ENCODE data around the gene PDE4D.
"Not testable (repeated sequence)": the region's sequence is repeated elsewhere in the genome, so short reads cannot be mapped to it uniquely, and the experiment has no call there.

Gene PDE4D

DNA sequence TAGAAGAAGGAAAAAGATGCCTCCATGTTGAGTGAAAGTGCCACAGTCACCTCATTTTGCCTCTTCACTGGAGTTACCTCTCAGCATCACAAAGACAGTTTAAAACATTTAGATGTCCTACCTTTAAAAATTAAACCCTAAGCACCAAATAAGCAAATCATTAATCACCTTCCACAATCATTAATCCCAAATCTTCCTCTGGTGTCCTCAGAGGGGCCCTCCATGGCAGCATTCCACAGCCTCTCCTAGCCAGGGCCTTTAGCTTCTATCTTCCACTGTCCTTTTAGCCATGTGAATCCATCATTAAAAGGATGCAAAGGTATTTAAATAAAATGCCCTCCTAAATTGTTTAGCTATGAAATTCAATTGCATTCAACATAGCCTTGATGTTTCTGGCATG lies 310.8 kb downstream of the PDE4D start:
- DNase-seq (ENCODE audit: low read depth), result no peak

DNA sequence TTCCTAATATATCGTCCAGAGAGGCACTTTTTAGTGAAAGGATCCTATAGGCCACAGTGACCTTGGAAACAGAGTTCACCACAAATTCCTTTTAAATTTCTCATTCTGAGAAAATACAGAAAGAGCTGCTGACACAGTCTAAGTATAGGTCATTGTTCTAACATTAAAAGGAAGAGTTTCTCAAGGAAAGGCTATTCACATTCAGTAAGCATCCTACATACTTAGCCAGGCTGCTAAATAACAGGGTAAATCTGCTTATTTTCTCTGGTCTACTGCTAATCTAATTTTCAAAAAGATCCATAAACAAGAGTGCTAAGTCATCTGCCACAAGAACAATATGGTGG lies 313.7 kb downstream of the PDE4D start:
- DNase-seq (ENCODE audit: low read depth), result no peak

DNA sequence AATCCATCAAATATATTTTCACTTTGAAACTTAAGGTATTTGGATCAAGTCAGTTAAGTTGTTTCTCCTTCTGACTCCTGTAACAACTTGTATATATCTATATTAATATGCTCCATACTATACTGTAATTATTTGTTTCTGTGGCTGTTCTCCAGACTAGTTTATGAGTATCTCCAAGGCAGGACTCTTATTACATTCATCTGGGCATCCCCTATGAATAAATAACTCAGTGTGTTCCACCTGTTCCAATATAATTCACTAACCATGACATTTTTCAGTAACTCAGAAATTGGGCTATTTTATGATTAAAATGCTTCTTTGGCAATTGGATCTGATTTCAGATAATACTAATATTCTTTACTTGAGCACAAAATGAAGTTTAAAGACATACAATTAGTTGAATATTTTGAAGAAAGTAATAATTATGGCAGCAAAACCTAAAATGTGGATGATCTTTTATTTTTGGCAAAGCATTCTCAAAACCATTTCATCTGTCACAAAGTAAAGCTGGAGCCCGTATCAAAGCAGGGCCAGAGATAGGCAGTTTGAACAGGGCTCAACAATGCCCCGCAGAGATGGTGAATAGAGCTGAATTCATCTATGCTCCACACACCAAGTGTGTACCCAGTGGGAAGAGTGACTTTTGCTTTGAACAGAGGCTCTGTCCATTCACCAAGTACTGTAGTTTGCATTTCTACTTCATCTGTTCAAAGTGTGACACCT lies 314.3 kb downstream of the PDE4D start:
- DNase-seq (ENCODE audit: low read depth), result no peak

DNA sequence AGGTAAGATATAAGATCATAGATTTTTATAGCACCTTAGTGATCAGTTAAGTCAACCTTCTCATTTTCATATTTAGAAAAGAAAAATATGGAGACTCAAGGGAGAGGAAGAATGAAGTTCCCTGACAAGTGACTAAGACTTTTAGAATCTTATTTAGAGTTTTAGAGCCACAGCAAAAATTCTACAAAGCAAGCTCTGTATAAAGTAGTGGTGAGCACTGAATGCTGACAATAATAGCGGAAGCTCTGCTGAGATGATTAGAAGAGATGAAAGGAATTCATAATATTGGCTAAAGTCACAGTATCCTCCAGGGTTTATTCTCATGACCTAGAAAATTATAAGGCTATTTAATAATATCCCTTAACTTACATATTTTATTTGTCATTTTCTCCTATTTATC lies 316.0 kb downstream of the PDE4D start:
- no peak for DNase-seq (ENCODE audit: low read depth)

DNA sequence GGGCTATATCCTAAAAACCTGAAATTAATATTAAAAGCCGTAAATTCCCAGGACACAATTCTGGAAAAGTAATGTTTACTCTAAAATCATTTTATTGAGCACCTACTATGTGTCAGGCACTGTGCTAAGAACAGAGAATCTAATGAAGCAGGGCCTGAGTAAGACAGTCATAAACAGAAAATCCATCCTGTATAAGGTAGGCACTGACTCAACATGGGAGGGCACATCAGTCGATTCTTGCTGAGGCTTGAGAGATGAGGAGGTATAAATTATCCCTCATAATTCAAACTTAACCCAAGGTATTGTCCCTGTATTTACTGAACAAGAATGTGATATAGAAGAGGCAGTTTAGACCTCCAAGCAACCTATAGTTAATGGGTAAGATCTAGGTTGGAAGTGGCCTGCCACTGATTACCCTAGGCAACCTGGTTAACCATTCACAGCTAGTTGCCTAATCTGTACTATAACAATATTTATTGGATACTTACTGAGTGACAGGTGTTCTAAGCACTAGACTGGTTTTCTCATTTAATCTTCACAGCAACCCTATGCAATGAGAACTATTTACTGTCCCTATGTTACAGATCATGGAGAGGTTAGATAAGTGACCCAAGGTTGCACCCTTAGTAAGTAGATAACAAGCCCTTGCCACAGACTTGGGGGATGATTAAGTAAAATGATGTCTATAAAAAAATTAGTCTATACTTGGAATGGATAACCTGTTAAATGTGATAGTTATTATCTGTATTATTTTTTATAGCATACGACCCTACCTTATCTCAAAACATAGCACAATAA lies 317.7 kb downstream of the PDE4D start:
- no peak for DNase-seq (ENCODE audit: low read depth)

DNA sequence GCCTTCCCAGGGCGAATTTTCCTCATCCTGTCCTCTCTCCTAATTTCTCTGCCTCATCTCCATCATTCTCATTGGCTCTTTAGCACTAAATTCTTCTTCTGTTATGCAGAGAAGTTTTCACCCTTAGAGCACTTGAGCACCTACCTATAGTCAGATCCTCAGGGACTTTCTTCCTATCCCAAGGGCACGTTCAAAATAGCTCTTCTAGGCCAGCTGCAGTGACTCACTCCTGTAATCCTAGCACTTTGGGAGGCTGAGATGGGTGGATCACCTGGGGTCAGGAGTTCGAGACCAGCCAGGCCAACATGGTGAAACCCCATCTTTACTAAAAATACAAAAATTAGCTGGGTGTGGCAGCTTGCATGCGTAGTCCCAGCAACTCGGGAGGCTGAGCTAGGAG lies 320.0 kb downstream of the PDE4D start:
- not testable (repeated sequence) for DNase-seq (ENCODE audit: low read depth)

DNA sequence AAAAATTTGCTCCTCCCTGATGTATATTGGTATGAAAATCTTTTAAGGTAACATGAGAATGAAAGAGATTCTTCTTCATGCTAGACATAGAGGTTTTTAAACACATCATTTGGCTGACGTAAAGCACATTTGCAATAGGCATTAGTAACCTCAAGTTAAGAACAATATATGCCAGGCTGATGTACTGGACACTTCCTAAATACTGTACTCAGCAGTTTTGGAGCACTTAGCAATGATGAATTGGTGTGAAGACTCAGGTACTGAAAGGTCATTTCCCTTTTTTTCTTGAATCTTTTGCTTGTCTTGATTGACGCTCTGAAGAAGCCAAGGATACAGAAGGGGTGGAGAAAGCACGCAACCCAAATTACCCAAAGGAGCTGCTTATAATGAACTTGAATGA lies 322.5 kb downstream of the PDE4D start:
- no peak for DNase-seq (ENCODE audit: low read depth)

DNA sequence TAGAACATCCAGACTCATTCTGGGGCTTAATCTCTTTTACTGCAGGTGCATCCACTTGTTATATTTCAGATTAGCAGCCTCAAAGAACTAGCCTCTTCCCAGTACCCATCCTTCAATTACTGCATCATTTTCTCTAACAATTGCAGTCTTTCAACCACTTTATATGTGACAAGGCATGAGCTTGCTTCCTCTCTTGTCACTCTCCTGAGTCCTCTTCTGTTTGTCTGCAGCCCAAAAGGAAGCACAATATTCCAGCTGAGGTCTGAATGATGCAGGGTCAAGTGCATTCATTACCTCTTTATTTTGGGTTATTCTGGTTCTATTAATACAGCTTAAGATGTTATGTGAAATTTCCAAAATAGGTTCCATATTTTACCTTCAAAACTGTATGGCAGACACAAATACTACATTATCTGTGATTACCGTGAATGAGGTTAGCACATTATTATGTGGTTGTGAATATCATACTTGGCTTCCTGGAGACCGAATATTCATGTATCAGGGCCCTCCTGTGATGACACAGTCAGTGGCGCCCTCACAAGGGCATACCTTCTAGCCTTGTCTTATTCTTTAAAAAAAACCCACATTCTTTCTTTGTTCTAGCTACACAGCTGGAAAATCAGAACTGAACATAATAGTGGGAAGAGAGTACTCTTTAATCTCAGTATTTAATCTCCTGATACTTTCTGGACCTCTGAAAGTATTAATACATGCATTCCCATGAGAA lies 323.8 kb downstream of the PDE4D start:
- DNase-seq (ENCODE audit: low read depth), result no peak

DNA sequence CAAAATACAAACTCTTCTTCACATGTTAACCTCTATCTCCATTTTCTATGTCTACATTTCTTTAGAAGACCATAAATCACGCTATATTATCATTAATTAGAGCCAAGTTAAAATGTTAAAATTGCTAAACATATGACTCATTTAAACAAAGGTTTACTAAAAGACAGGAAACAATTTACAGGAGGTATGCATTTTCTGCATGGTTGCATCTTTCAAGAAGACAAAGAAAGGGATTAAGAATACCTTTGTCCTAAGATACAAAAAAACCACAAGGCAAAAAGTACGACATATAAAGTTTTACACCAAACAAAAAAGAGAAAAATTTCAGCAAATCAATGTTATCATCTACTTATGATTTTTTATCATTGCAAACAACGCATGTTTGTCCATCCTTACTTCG lies 324.4 kb downstream of the PDE4D start:
- DNase-seq (ENCODE audit: low read depth), result no peak

DNA sequence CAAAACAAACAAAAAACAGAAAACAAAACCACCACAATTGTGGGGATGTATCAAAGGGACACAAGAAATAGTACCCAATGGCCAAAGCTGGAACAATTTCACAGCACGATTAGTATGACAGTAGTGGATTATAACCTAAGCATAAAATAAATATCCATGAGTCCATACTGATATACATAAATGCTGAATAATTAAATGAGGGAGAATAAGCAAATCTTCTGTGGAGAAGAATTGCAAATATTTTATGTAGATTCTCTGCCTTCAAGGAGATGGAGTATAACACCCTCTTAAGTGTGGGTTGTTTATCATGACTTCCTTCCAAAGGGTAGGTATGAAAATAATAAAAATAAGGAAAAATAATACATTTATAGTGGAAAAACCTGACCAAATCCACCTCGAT lies 325.4 kb downstream of the PDE4D start:
- no peak for DNase-seq (ENCODE audit: low read depth)

DNA sequence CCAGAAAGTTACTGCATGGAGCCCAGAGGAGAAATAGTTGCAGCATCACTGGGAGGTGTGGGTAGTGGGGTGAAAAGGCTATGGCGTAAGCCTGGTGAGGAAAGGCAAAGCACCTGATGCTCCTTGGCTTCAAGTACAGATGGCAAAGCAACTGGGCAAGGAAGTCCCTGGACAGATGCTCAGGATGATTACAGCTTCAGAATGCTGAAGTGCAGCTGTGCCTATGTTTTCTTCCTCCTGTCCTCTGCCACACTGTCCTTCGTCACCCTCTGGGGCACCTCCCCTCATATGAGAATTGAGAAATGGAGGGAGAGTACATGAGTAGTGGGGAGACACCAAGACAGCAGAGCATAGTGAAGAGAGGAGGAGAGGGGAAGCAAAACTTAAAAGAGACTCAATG lies 328.0 kb downstream of the PDE4D start:
- no peak for DNase-seq (ENCODE audit: low read depth)

DNA sequence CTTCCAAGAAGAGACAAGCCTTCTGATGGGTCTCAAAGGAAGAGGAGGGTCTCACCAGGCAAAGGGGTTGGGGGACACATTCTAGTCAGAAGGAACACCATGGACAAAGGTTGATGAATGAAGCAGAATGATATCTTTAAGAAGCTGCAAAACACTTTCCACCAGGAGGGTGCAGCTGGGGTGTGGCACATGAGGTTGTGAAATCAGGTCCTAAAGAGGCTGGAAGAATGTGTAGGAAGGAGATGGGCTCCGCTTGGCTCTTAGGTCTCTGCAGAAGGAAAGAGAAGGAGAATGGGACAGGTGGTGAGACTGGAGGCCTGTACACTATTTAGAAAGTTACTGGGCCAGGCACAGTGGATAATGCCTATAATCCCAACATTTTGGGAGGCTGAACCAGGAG lies 328.6 kb downstream of the PDE4D start:
- DNase-seq (ENCODE audit: low read depth), result no peak

DNA sequence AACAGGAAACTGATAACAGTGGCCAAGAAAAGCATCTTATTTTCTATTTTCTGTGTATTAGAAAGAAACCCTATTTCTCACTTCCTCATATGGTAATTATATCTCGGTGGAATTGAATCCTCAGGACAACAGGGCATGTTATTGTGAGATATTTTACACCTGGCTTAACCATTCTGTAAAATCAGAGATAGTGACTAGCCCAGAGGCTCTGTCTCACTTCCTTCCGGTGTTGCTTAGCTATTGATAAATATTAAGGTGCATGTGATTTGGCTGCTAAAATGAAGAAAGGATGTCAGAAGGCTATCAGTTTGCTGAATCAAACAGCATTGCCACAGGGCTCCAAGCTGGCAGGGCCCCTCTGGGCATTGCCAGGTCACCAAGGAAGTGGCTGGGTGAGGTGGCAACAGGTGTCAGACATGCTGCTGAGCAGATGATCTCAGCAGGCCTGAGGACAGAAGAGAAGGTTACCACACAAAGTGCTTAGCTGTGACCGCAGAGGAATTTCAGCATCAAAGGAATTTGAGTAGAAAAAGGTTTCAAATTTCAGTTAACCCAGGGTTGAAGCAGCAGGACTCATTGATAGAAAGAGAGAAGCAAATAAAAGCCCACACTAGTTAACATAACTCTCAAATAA lies 330.7 kb downstream of the PDE4D start:
- DNase-seq (ENCODE audit: low read depth), result no peak

DNA sequence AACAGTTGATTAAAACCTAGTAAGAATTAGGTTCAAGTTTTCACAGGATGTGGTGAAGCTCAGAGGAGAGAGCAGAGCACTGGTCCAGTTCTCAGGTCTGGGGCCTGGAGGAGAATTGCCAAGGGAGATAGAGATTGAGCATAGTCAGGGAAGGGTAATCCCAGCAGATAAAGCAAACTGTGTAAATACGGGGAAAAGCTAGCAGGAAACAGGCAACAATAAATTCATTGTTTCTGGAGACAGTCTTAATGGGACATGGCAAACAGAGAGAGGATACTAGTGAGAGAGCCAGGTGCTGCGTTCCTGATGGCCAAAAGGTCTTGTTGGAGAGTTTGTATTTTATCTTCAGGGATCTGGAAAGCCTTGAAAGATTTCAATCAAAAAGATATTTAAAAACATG lies 333.0 kb downstream of the PDE4D start:
- DNase-seq (ENCODE audit: low read depth), result no peak

DNA sequence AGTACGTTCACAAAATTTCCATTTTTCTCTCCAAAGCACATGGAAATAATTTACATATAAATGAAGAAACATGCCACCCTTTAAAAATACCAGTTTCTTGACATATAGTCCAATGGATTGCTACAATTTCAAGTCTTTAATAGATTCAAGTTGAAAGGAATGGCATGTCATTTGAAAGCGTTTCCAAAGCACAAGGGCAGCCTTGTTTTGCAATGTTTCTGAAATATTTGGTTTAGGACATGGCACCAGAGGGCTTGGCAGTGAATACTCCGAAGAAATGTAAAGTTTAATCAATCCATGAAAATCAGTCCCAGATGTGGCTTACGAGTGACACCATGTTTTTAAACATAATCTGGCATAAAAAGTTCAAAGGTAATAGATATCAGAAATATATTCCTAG lies 333.7 kb downstream of the PDE4D start:
- DNase-seq (ENCODE audit: low read depth), result no peak

DNA sequence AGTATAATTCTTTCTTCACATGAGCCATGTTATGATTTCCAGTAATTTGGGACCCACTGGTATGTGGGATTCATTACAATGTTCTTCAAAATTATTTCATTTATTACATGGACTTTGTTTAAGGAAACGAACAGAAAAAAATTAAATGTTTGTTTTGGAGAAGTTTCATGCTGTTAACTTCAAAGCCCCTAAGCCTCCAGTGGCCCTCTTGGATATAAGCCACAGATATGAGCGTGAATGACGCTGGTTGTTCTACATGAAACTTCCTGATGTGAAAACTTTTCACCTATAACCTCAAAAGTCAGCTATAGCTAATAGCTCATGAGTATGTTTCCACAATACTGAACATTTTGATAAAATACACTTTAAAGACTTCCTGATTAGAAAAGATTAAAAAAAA lies 334.2 kb downstream of the PDE4D start:
- DNase-seq (ENCODE audit: low read depth), result no peak

DNA sequence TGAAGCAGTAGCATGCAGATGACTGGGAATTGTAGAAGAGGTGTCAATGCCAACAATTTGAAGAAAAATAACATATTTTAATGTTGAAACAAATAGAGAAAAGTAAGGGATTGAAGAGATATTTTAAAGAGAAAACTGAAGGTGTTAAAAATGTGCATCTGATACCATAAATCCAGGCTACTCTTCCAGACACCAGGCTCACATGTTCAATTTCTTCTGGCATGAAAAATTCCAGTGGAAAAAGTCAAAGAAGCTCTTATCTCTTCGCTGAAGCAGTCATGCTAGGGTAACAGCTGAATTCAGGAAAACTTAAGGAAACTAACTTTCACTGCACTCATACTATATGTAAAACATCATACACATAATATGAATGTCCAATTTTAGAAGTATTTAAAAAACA lies 335.0 kb downstream of the PDE4D start:
- DNase-seq (ENCODE audit: low read depth), result no peak

DNA sequence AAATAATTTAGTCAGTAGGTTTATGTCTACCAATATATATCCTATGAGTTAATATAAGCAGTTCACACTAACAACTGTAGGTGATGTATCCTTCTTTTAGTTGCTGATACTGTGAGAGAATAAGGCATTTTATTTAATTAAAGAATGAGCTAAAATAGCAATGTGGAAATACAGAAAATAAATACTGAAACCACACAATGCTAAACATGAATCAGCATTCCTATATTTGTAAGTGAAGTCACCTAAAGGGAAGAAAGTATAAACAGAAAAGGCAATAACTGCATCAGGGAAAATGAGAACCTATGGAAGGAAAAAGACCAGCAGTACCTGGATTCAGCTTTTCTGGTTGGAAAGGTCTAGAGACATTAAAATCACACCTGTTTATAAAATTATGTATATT lies 336.0 kb downstream of the PDE4D start:
- no peak for DNase-seq (ENCODE audit: low read depth)

DNA sequence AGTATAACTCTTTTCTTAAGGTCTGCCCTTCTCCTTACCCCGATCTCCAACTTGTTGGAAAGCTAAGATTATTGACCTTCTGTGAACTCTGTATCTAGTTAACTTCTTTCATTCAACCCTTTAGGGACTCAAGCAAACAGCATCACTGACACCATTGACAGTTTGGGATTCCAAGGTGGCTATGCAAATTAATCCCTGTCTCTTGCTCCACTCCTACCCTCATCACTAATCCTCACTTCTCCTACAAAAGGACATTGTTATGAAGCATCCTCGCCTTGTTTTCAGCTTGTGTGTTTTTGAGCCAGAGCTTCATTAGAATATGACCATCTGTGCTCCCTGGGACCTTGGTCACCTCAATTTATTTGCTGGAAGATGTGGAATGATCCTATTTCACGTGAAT lies 337.9 kb downstream of the PDE4D start:
- no peak for DNase-seq (ENCODE audit: low read depth)

DNA sequence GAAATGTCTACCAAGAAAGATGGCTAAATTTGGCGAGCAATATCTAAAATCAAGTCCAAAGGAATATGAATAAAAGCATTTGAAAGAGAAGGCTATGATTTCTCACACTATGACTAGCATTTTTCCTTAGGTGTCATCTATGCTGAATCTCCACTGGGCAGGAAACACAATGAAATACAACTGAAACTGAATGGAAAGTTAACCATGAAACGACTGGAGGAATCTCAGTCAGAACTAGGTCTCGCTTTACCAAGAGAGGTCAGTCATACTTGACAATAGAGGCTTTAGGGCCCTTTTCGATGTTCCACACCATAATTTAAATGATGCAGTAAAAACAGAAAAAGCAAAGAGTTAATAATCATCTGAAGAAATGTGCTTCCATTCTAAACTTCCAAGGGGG lies 339.0 kb downstream of the PDE4D start:
- no peak for DNase-seq (ENCODE audit: low read depth)

DNA sequence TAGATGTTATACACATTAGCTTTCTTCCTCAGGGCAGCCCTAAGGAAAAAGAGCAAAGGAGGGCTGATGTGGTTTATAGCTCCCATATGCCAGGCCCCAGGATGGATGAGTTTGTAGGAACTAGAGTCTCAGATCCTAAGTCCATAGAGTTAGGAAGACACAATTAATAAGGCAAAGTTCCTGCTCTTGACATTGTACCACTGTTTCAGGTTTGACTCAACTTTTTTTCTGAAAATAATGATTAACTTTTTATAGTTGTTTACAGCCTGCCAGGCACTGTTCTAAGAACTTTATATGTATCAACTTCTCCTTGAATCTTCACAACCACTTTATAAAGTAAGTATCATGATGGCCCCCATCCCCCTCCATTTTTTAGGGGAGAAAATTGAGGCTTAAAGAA lies 339.5 kb downstream of the PDE4D start:
- DNase-seq (ENCODE audit: low read depth), result no peak

DNA sequence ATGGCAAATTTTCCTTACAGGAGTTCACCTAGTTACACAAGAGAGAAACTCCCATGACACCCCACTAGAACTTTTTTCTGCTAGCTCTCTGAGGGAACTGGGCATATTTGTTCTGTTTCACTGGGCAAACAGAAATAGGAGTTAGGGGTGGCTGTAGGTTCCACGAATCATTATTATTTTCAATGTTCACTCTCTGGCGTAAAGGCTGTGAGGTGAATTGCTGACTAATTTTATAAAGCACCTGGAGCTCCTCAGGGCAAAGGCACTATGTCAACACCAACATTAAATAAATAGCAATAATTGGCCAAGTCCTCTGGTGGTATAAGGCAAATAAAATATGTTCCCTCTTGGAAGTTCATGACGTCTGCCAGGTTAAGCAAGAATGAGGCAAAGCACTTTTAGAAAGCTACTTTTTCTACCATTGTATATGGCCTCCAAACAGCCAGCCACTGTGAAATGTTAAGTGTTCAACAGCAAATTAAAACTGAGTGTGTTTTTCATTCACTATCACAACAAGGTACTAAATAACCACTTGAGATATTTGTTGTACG lies 344.6 kb downstream of the PDE4D start:
- no peak for DNase-seq (ENCODE audit: low read depth)

DNA sequence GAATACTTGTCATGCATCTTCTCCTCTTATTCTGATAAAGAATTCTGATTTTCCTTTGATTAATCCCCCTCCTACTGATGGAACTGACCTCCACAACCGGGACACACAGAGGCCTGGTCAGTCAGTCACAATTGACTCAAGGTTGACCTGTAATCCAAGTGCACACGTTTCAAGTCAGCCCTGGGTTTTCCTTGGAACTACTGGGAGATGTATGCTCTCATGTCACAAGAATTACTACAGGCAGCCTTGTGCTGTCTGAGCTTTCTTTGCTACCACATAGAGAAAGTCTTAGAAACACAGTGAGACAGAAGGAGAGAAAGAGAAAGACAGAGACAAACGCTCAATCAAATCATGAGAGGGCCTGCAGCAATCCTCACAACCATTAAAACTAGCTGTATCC lies 345.8 kb downstream of the PDE4D start:
- DNase-seq (ENCODE audit: low read depth), result no peak

All from activated T-helper 1 cell treated with Interleukin-2 at 50 U/mL for 16 hours (primary cell).